LNCaP clone FGC (cell line): ENCODE results near the gene ZDHHC18.
A peak's percentile ranks its signal among the peaks of the same experiment; 100 is the strongest.
"Not testable (repeated sequence)": the region's sequence is repeated elsewhere in the genome, so short reads cannot be mapped to it uniquely, and the experiment has no call there.

Source experiments
- DNase-seq: peaks from one replicate; pipeline ENCODE4 v3.0.0-alpha.2; 2011; ENCODE audit warnings: low read depth
- H3K4me3 ChIP-seq: 2 replicates; pipeline ENCODE4 v1.5.1; 2011; ENCODE audit warnings: mild to moderate bottlenecking, low read depth, low read length, control low read depth
- TF ChIP-seq, protein P1 (sequence below): IDR thresholded peaks from 2 replicates; pipeline ENCODE4 v1.5.1; 2012; ENCODE audit warnings: mild to moderate bottlenecking; ENCODE audit not compliant: control insufficient read depth, insufficient read depth; ENCODE audit errors: extremely low read depth

The ZDHHC18 gene

DNA sequence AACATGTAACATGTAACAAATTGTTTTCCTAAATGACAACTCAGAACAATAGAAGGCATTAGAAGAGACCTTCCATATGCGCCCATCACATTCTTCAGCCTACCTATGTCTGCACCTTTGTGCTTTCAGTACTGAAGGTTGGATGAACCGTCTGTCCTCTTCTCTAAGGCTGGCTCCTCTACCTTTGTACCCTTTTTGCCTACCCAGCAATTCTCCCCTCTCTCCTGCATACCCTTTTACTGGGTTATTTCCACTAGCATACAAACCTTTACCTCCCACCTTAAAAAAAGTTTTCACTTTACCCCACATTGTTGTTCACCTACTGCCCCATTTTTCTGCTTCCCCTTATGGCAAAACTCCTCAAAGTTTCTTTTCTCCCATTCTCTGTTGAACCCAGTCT, 33.6 kb upstream of the ZDHHC18 start:
- H3K4me3 ChIP-seq: no peak overlapping the region
- DNase-seq: no peak
- TF ChIP-seq, protein P1, sequence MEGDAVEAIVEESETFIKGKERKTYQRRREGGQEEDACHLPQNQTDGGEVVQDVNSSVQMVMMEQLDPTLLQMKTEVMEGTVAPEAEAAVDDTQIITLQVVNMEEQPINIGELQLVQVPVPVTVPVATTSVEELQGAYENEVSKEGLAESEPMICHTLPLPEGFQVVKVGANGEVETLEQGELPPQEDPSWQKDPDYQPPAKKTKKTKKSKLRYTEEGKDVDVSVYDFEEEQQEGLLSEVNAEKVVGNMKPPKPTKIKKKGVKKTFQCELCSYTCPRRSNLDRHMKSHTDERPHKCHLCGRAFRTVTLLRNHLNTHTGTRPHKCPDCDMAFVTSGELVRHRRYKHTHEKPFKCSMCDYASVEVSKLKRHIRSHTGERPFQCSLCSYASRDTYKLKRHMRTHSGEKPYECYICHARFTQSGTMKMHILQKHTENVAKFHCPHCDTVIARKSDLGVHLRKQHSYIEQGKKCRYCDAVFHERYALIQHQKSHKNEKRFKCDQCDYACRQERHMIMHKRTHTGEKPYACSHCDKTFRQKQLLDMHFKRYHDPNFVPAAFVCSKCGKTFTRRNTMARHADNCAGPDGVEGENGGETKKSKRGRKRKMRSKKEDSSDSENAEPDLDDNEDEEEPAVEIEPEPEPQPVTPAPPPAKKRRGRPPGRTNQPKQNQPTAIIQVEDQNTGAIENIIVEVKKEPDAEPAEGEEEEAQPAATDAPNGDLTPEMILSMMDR: no peak

DNA sequence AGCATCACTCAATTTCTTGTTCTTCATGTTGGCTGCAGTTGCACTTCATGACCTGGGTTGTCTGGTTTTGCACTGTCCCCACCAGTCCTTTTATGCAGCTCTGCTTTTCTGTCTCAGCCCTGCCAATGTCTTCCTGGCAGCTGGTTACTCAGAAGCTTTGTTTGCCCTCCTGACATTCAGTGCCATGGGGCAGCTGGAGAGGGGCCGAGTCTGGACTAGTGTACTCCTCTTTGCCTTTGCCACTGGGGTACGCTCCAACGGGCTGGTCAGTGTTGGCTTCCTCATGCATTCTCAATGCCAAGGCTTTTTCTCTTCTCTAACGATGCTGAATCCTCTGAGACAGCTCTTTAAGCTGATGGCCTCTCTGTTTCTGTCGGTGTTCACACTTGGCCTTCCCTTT, 32.1 kb upstream of the ZDHHC18 start:
- TF ChIP-seq, protein P1: no peak
- no peak overlapping the region for H3K4me3 ChIP-seq
- no peak for DNase-seq

- DNase-seq: no peak
- TF ChIP-seq, protein P1: no peak
- no peak overlapping the region for H3K4me3 ChIP-seq
Measured at GRCh38 chr1:26797627-26798026, 28.9 kb upstream of the ZDHHC18 start.

GRCh38 chr1:26799479-26800142, 26.9 kb upstream of the ZDHHC18 start:
- TF ChIP-seq, protein P1: no peak
- DNase-seq: peak; percentile 100
- H3K4me3 ChIP-seq: peak overlapping the region; percentile 38

- H3K4me3 ChIP-seq, DNase-seq: not testable (repeated sequence)
Measured at GRCh38 chr1:26803932-26804331, 22.6 kb upstream of the ZDHHC18 start.

DNA sequence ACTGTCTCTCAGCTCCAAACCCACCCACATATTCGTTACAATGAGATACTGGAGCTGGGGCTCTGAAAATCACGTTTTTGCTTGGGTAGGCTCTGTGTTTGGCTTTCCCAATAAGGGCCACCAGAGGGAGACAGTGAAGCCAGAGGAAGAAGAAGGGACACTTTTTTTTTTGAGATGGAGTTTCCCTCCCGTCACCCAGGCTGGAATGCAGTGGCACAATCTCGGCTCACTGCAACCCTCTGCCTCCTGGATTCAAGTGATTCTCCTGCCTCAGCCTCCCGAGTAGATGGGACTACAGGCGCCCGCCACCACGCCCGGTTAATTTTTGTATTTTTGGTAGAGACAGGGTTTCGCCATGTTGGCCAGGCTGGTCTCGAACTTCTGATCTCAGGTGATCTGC, 16.4 kb upstream of the ZDHHC18 start:
- DNase-seq, H3K4me3 ChIP-seq: not testable (repeated sequence)
- TF ChIP-seq, protein P1: peak; percentile 78

- DNase-seq: no peak
- TF ChIP-seq, protein P1: no peak
Measured at GRCh38 chr1:26811057-26811456, 15.4 kb upstream of the ZDHHC18 start.

More at GRCh38 chr1:26811057-26811456, 15.4 kb upstream of the ZDHHC18 start:
- H3K4me3 ChIP-seq: no peak overlapping the region
